Inferior parietal cortex (tissue), 1 donor: ENCODE data around the gene RRP7A.
"Not testable (repeated sequence)": the region's sequence is repeated elsewhere in the genome, so short reads cannot be mapped to it uniquely, and the experiment has no call there.

ENCODE experiments used
- DNase-seq: peaks from one replicate; pipeline ENCODE4 v3.0.0-alpha.2; 2016; ENCODE audit errors: extremely low spot score

The RRP7A gene

GRCh38 chr22:42536166-42536565, 16.6 kb upstream of the RRP7A start:
- no peak for DNase-seq

- DNase-seq: not testable (repeated sequence)
Measured at GRCh38 chr22:42535082-42535731, 15.6 kb upstream of the RRP7A start.

- no peak for DNase-seq
Measured at GRCh38 chr22:42533638-42533977, 14.0 kb upstream of the RRP7A start.

- DNase-seq: not testable (repeated sequence)
Measured at GRCh38 chr22:42531401-42532084, 11.9 kb upstream of the RRP7A start.

- not testable (repeated sequence) for DNase-seq
Measured at GRCh38 chr22:42529435-42529834, 9.8 kb upstream of the RRP7A start.

- no peak for DNase-seq
Measured at GRCh38 chr22:42528591-42529307, 9.2 kb upstream of the RRP7A start.

- no peak for DNase-seq
Measured at GRCh38 chr22:42522546-42522945, 3.0 kb upstream of the RRP7A start.

- no peak for DNase-seq
Measured at GRCh38 chr22:42521228-42521546, 1.6 kb upstream of the RRP7A start.

- DNase-seq: not testable (repeated sequence)
Measured at GRCh38 chr22:42518638-42519524, 715 bp downstream of the RRP7A start.

GRCh38 chr22:42517103-42517502, 2.5 kb downstream of the RRP7A start:
- DNase-seq: not testable (repeated sequence)

- no peak for DNase-seq
Measured at GRCh38 chr22:42515896-42516295, 3.7 kb downstream of the RRP7A start.

GRCh38 chr22:42515304-42515703, 4.3 kb downstream of the RRP7A start:
- DNase-seq: not testable (repeated sequence)

- DNase-seq: not testable (repeated sequence)
Measured at GRCh38 chr22:42514331-42514730, 5.3 kb downstream of the RRP7A start.

- DNase-seq: not testable (repeated sequence)
Measured at GRCh38 chr22:42512273-42512990, 7.2 kb downstream of the RRP7A start.

GRCh38 chr22:42511401-42511891, 8.2 kb downstream of the RRP7A start:
- no peak for DNase-seq

GRCh38 chr22:42509548-42509947, 10.0 kb downstream of the RRP7A start:
- no peak for DNase-seq

GRCh38 chr22:42508975-42509364, 10.6 kb downstream of the RRP7A start:
- not testable (repeated sequence) for DNase-seq

- not testable (repeated sequence) for DNase-seq
Measured at GRCh38 chr22:42508327-42508974, 11.1 kb downstream of the RRP7A start.

GRCh38 chr22:42500836-42501179, 18.8 kb downstream of the RRP7A start:
- no peak for DNase-seq

GRCh38 chr22:42500161-42500835, 19.3 kb downstream of the RRP7A start:
- peak; percentile 47 for DNase-seq
